ENCODE results near the gene CERS2.
"Not testable (repeated sequence)": the region's sequence is repeated elsewhere in the genome, so short reads cannot be mapped to it uniquely, and the experiment has no call there.

Gene CERS2

GRCh38 chr1:150972417-150972940, 2.2 kb downstream of the CERS2 start:
- in situ Hi-C loops (cut with MboI; ENCODE audit: low sequenced_read_pairs) = no loop called here

- in situ Hi-C loops (cut with MboI; ENCODE audit: low sequenced_read_pairs) = no loop called here
These were observed 2.8 kb downstream of the CERS2 start for GRCh38 chr1:150971583-150972416.

GRCh38 chr1:150970808-150971582, 3.6 kb downstream of the CERS2 start:
- in situ Hi-C loops (cut with MboI; ENCODE audit: low sequenced_read_pairs) = no loop called here

DNA sequence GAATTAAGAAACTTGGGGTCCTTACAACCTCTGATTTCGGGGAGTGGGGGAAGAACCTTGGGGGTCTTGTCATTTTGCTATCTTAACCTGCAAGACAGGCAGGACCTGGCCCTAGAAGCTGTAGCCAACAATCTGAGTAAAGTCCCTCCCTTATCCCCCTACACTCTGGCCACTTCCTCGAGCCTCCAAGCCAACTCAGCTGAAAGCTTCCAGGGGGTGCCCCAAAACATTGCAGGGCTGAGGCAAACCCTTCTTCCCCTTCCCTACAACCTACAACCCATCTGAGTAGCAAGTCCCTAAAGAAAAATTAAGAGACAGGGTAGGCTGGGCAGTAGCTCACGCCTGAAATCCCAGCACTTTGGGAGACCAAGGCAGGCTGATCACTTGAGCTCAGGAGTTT, 5.0 kb downstream of the CERS2 start:
- in situ Hi-C loops (cut with MboI; ENCODE audit: low sequenced_read_pairs) = no loop called here

DNA sequence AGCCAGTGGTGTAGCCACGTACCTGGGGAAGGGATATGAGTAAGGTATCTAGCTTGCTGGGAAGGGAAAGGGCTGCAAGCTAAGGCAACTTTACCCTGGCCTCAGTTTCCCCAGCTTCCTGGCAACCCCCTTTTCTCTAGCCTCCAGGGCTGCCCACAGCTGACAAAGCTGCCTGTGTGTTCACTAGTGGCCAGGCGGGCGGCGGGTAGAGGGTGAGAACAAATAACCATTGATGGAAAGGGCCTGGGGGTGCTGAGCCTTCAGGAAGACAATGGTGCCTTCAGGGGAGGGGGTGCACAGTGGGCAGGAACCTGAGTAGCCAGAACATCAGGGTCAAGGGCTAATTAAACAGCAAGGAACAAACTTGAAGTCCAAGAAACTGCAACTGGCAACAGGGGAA, 6.1 kb downstream of the CERS2 start:
- in situ Hi-C loops (cut with MboI; ENCODE audit: low sequenced_read_pairs) = no loop called here

GRCh38 chr1:150967936-150968335, 6.7 kb downstream of the CERS2 start:
- in situ Hi-C loops (cut with MboI; ENCODE audit: low sequenced_read_pairs) = no loop called here

GRCh38 chr1:150966011-150966410, 8.6 kb downstream of the CERS2 start:
- in situ Hi-C loops (cut with MboI; ENCODE audit: low sequenced_read_pairs) = no loop called here

DNA sequence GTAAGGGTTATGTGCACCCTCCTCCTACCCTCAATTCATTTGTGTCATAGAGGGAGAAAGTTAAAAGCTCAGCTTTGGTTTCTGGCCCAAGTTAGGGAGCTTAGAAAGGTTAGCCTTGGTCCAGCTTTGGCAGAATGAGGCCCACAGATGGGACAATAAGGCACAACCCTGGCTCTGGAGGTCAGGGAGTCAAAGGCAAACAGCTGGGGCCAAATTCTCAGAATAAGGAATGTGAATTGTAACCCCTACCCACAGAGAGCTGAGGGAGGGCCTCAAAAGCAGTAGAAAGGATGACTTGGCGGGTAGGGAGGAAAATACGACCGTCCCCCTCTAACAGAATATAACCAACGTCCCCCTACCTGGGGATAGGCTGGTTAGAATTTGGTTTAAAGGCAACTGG, 9.0 kb downstream of the CERS2 start:
- in situ Hi-C loops (cut with MboI; ENCODE audit: low sequenced_read_pairs) = no loop called here

- in situ Hi-C loops (cut with MboI; ENCODE audit: low sequenced_read_pairs) = no loop called here
These were observed 10.5 kb downstream of the CERS2 start for GRCh38 chr1:150964164-150964489.

- in situ Hi-C loops (cut with MboI; ENCODE audit: low sequenced_read_pairs) = no loop called here
These were observed 11.1 kb downstream of the CERS2 start for GRCh38 chr1:150963321-150964163.

GRCh38 chr1:150961756-150962155, 12.9 kb downstream of the CERS2 start:
- in situ Hi-C loops (cut with MboI; ENCODE audit: low sequenced_read_pairs) = no loop called here

DNA sequence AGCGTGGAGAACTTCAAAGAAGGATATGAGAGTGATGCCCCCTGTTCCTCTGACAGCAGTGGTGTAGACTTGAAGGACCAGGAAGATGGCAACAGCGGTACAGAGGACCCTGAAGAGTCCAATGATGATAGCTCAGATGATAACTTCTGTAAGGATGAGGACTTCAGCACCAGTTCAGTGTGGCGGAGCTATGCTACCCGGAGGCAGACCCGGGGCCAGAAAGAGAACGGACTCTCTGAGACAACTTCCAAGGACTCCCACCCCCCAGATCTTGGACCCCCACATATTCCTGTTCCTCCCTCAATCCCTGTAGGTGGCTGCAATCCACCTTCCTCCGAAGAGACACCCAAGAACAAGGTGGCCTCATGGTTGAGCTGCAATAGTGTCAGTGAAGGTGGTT, 14.0 kb downstream of the CERS2 start:
- in situ Hi-C loops (cut with MboI; ENCODE audit: low sequenced_read_pairs) = no loop called here

DNA sequence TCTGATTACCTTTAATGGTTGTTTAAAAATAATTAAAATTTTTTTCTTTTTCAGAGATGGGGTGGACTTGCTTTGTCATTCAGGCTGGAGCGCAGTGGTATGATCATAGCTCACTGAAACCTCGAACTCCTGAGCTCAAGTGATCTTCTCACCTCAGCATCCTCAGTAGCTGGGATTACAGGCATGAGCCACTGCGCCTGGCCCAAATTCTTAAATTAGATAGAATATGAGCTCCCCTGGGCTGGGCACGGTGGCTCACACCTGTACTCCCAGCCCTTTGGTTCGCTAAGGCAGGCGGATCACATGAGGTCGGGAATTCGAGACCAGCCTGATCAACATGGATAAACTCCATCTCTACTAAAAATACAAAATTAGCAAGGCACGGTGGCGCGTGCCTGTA, 17.0 kb downstream of the CERS2 start:
- in situ Hi-C loops (cut with MboI; ENCODE audit: low sequenced_read_pairs) = no loop called here

DNA sequence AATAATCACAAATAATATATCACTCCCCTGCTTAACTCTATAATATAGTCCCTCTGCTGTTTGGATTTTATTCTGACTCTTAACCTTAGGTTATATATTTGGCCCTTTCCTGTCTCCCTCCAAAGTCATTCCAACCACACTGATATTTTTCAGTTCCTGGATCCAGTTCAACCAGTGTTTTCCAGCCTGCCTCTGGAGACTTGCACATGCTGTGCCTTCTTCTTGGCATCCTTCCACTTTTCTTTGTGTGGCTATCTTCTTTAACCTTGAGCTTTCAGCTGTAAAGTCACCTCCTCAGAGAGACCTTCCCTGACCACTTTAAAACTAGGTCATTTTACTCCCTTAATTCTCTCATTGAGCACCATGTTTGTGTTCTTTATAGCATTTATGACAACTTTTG, 19.4 kb downstream of the CERS2 start:
- in situ Hi-C loops (cut with MboI; ENCODE audit: low sequenced_read_pairs) = no loop called here

DNA sequence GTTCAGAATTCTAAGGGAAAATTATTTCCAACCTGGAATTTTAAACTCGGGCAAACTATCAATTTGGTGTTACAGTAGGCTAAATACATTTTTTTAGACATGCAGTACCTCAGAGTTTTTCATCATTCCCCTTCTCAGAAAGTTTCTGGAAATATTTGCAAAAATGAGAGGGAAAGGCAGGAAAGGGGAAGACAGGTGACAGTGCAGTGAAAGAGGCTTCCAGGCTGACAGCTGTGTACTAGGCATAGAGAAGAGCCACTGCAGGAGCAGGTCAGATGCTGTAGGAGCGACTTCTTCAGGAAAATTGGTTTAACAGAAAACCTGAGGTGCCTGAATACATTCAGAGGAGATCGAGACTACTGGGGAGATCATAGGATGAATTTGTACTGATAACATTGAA, 19.9 kb downstream of the CERS2 start:
- in situ Hi-C loops (cut with MboI; ENCODE audit: low sequenced_read_pairs) = no loop called here

GRCh38 chr1:150944856-150945255, 29.8 kb downstream of the CERS2 start:
- in situ Hi-C loops (cut with MboI; ENCODE audit: low sequenced_read_pairs) = no loop called here

GRCh38 chr1:150931773-150932172, 42.9 kb downstream of the CERS2 start:
- in situ Hi-C loops (cut with MboI; ENCODE audit: low sequenced_read_pairs) = no loop called here

- in situ Hi-C loops (cut with MboI; ENCODE audit: low sequenced_read_pairs) = not testable (repeated sequence)
These were observed 45.9 kb downstream of the CERS2 start for GRCh38 chr1:150928775-150929174.

DNA sequence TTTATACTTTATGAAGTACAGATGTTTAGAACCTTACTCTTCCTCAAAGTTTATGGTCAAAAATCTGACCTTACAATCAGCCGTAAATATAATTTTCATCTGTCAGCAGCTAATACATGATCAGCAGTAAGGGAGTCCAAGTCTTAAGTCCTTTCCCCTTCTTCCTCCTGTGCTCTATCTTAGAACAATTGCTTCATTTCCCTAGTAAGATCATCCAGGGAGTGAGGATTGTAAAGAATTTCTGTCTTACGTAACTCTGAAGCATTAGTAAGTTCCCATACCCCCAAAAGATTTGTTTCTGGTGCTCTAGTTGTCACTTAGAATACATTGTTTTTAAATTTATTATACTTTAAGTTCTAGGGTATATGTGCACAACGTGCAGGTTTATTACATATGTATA, 46.3 kb downstream of the CERS2 start:
- in situ Hi-C loops (cut with MboI; ENCODE audit: low sequenced_read_pairs) = no loop called here

DNA sequence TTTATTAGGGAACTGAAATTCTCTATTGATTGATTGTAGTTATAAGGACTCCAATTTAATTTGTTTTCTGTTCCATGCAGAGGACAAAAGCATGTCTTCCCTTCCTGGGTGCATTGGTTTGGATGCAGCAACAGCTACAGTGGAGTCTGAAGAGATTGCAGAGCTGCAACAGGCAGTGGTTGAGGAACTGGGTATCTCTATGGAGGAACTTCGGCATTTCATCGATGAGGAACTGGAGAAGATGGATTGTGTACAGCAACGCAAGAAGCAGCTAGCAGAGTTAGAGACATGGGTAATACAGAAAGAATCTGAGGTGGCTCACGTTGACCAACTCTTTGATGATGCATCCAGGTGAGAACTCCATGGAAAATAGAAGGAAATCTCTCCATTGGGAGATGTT, 47.0 kb downstream of the CERS2 start:
- in situ Hi-C loops (cut with MboI; ENCODE audit: low sequenced_read_pairs) = no loop called here

DNA sequence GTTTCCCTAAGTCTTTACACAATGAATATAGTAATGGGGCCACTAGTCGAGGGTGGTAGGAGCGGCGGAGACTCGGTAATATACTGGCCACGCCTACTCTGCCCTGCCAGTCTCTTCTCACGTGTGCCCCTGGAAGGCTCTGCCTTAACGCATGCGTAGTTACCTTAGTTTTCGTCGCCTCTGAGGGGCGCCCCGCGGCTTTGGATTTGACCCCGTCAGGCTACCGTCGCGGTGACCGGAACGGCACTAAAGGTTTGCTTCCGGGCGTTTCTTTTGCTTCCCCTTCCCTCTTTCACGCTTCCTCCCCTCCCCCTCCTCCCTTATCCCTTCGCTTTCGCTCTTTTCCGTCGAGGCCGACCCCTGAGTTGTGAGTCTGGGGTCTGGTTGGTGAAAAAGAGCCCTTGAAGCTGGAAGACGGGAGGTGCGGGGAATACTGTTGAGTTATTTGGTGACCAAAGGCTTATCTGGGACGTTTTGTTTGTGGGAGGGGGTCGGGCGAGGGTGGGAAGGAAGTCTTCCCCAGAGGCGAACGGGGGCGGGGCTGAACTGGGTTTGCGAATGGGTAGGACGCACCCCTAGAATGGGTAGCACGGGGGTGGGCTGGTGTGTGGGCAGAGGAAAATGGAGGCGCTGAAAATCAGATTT, 48.4 kb downstream of the CERS2 start, which contains the start of gene SETDB1:
Gene SETDB1 (plus strand): TSS at position 267 of the 645 bp plus-strand sequence. CDS start 1,352 bp downstream, outside the sequence.
- in situ Hi-C loops (cut with MboI; ENCODE audit: low sequenced_read_pairs) = no loop called here
